HG02973 (cell line): ENCODE results near the gene MAP3K20.
"Not testable (repeated sequence)": the region's sequence is repeated elsewhere in the genome, so short reads cannot be mapped to it uniquely, and the experiment has no call there.

Experiments
- ATAC-seq: cut with Tn5 transposase; IDR thresholded peaks from one replicate; pipeline ENCODE4 v1.9.1; 2021; ENCODE audit warnings: moderate library complexity; ENCODE audit not compliant: unreplicated experiment

The MAP3K20 gene

GRCh38 chr2:173305303-173305702 lies 229.7 kb downstream of the MAP3K20 start:
- ATAC-seq: no peak

- ATAC-seq: peak; percentile 71
These were observed 231.6 kb downstream of the MAP3K20 start for GRCh38 chr2:173307293-173307692.

- ATAC-seq: not testable (repeated sequence)
These were observed 233.7 kb downstream of the MAP3K20 start for GRCh38 chr2:173309370-173309769.

- no peak for ATAC-seq
These were observed 236.4 kb downstream of the MAP3K20 start for GRCh38 chr2:173311844-173312606.
